ENCODE results near the gene ZNF385B.

The ZNF385B gene

GRCh38 chr2:179702912-179703311, 158.5 kb downstream of the ZNF385B start:
- H3K27ac ChIP-seq = no peak overlapping the region
- TF ChIP-seq, protein P1, sequence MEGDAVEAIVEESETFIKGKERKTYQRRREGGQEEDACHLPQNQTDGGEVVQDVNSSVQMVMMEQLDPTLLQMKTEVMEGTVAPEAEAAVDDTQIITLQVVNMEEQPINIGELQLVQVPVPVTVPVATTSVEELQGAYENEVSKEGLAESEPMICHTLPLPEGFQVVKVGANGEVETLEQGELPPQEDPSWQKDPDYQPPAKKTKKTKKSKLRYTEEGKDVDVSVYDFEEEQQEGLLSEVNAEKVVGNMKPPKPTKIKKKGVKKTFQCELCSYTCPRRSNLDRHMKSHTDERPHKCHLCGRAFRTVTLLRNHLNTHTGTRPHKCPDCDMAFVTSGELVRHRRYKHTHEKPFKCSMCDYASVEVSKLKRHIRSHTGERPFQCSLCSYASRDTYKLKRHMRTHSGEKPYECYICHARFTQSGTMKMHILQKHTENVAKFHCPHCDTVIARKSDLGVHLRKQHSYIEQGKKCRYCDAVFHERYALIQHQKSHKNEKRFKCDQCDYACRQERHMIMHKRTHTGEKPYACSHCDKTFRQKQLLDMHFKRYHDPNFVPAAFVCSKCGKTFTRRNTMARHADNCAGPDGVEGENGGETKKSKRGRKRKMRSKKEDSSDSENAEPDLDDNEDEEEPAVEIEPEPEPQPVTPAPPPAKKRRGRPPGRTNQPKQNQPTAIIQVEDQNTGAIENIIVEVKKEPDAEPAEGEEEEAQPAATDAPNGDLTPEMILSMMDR (conservative IDR thresholded peaks at IDR 0.05) = no peak

GRCh38 chr2:179701524-179702110, 159.8 kb downstream of the ZNF385B start:
- TF ChIP-seq, protein P1 (conservative IDR thresholded peaks at IDR 0.05) = no peak
- H3K27ac ChIP-seq = no peak overlapping the region

- H3K27ac ChIP-seq = no peak overlapping the region
- TF ChIP-seq, protein P1 (conservative IDR thresholded peaks at IDR 0.05) = no peak
These were observed 165.9 kb downstream of the ZNF385B start for GRCh38 chr2:179695486-179695885.

- TF ChIP-seq, protein P1 (conservative IDR thresholded peaks at IDR 0.05) = no peak
- H3K27ac ChIP-seq = no peak overlapping the region
These were observed 166.4 kb downstream of the ZNF385B start for GRCh38 chr2:179694963-179695362.

- TF ChIP-seq, protein P1 (conservative IDR thresholded peaks at IDR 0.05) = no peak
- no peak overlapping the region for H3K27ac ChIP-seq
These were observed 168.8 kb downstream of the ZNF385B start for GRCh38 chr2:179692610-179693009.

DNA sequence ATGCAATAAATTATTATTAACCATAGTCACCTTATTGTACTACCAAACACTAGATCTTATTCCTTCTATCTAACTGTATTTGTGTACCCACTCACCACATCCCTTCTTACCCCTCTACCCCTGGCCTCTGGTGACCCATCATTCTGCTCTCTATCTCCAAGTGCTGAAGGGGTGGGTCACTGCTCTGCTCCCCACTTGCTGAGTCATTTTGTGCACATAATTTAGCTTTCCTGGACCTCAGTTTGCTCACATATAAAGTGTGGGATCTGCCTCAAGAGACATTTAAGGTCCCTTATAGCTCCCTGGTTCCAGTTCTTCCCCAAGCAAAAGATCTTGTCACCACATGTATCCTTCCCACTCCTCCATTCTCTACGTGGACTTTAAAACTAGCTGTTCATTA, 169.4 kb downstream of the ZNF385B start:
- no peak overlapping the region for H3K27ac ChIP-seq
- TF ChIP-seq, protein P1 (conservative IDR thresholded peaks at IDR 0.05) = no peak

DNA sequence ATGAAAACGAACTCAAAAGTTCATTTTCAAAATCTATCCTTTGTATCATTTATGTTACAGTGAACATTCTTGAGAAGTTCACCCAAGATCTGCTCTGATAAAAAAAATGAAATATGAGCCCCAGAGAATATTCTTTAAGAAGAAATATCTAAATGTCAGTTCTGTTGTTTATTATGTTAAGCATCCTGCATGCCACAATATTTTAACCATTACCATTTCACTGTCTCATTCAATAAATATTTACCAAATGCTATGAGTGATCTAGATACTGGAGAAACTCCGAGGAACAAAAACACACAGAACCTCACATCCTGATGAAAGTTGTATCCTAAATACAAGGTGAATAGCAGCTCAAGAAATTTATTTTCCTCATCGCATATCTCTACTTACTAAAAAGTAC, 170.2 kb downstream of the ZNF385B start:
- TF ChIP-seq, protein P1 (conservative IDR thresholded peaks at IDR 0.05) = no peak
- H3K27ac ChIP-seq = no peak overlapping the region

All from VCaP (cell line).